Breast epithelium (tissue), 3 donors: Measurements from ENCODE around the gene LEKR1.

Source experiments
- POLR2A ChIP-seq: fragments of 450-650 bp; IDR thresholded peaks from one replicate; pipeline ENCODE4 v1.6.1; 2016; ENCODE audit warnings: antibody characterized with exemption, mild to moderate bottlenecking, moderate library complexity
- POLR2AphosphoS5 ChIP-seq, 3 donors: sonication (generic); formaldehyde crosslinking; IDR thresholded peaks; one replicate each; pipeline ENCODE4 v1.6.1; 2017; ENCODE audit warnings: antibody characterized with exemption in 3 of 3
- TF ChIP-seq, protein P1 (sequence below), 3 donors: fragments of 450-650 bp; IDR thresholded peaks; one replicate each; pipeline ENCODE4 v1.5.1; 2016 to 2017; ENCODE audit warnings: antibody characterized with exemption in 3 of 3, mild to moderate bottlenecking in 3 of 3, moderate library complexity in 3 of 3

DNA sequence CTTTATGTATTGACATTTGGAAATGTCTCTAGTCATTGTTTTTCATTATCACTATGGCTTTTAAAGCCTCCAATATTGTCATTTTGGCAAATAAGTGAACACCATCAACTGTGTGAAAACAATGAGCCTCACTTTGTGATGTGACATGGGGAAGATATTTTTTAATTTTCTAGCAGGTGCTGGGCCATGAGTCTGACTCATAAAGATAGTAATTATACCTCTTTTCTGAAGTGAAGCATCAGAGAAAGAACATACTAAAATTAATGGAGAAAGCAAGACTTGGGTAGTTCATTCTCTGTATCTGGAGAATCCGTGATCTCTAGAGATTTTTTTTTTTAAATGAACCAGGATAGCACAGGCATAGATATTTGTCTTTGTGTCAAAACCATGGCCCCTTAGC, 233.0 kb downstream of the LEKR1 start:
- TF ChIP-seq, protein P1, sequence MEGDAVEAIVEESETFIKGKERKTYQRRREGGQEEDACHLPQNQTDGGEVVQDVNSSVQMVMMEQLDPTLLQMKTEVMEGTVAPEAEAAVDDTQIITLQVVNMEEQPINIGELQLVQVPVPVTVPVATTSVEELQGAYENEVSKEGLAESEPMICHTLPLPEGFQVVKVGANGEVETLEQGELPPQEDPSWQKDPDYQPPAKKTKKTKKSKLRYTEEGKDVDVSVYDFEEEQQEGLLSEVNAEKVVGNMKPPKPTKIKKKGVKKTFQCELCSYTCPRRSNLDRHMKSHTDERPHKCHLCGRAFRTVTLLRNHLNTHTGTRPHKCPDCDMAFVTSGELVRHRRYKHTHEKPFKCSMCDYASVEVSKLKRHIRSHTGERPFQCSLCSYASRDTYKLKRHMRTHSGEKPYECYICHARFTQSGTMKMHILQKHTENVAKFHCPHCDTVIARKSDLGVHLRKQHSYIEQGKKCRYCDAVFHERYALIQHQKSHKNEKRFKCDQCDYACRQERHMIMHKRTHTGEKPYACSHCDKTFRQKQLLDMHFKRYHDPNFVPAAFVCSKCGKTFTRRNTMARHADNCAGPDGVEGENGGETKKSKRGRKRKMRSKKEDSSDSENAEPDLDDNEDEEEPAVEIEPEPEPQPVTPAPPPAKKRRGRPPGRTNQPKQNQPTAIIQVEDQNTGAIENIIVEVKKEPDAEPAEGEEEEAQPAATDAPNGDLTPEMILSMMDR (IDR thresholded peaks at IDR 0.05): no peak
- TF ChIP-seq POLR2AphosphoS5 (IDR thresholded peaks at IDR 0.05) (no peak), POLR2A (no peak)
